Measurements from ENCODE around the gene TNK1. TPM values are rescaled to one million over a fixed set of nuclear protein-coding genes. Genes with fewer than 3 reads are reported as not detected.
"Not testable (repeated sequence)": the region's sequence is repeated elsewhere in the genome, so short reads cannot be mapped to it uniquely, and the experiment has no call there.

TNK1 gene
- total RNA-seq, 1 donor from 2014 or later = 0.34 TPM

DNA sequence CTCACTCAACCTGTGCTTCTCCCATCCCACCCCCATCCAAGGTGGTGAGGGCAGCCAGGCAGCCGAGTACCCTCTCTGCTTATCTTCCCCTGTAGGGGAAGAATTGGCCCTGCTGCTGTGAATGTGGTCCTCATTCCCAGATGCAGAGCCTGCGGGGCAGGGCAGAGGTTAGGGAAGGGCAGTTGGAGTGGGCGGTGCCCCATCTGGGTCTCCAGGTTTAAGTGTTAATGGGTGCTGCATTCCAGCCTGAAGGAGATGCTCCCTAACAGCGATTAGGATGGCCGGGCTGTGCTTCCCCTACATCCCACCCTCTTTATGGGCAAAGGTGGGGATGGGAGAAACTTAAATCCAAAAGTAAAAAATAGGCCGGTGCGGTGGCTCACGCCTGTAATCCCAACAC, 13.8 kb upstream of the TNK1 start:
- H3K27me3 Mint-ChIP-seq (ENCODE audit: unreplicated experiment) = peaks cover 1% of the 10 kb centered on the region
- no peak overlapping the region for H3K27ac Mint-ChIP-seq (ENCODE audit: unreplicated experiment)
- no peaks in the 10 kb centered on the region for H3K4me1 Mint-ChIP-seq (ENCODE audit: low read depth, unreplicated experiment)
- peaks cover 3% of the 10 kb centered on the region for H3K9me3 Mint-ChIP-seq (ENCODE audit: unreplicated experiment)
- no peak for DNase-seq
- peaks cover 3% of the 10 kb centered on the region for H3K36me3 Mint-ChIP-seq (ENCODE audit: unreplicated experiment)
- no peak overlapping the region for H3K4me3 Mint-ChIP-seq (ENCODE audit: unreplicated experiment)
- TF ChIP-seq, protein P1, sequence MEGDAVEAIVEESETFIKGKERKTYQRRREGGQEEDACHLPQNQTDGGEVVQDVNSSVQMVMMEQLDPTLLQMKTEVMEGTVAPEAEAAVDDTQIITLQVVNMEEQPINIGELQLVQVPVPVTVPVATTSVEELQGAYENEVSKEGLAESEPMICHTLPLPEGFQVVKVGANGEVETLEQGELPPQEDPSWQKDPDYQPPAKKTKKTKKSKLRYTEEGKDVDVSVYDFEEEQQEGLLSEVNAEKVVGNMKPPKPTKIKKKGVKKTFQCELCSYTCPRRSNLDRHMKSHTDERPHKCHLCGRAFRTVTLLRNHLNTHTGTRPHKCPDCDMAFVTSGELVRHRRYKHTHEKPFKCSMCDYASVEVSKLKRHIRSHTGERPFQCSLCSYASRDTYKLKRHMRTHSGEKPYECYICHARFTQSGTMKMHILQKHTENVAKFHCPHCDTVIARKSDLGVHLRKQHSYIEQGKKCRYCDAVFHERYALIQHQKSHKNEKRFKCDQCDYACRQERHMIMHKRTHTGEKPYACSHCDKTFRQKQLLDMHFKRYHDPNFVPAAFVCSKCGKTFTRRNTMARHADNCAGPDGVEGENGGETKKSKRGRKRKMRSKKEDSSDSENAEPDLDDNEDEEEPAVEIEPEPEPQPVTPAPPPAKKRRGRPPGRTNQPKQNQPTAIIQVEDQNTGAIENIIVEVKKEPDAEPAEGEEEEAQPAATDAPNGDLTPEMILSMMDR (IDR thresholded peaks at IDR 0.05; ENCODE audit: partially characterized antibody, unreplicated experiment) = no peak

DNA sequence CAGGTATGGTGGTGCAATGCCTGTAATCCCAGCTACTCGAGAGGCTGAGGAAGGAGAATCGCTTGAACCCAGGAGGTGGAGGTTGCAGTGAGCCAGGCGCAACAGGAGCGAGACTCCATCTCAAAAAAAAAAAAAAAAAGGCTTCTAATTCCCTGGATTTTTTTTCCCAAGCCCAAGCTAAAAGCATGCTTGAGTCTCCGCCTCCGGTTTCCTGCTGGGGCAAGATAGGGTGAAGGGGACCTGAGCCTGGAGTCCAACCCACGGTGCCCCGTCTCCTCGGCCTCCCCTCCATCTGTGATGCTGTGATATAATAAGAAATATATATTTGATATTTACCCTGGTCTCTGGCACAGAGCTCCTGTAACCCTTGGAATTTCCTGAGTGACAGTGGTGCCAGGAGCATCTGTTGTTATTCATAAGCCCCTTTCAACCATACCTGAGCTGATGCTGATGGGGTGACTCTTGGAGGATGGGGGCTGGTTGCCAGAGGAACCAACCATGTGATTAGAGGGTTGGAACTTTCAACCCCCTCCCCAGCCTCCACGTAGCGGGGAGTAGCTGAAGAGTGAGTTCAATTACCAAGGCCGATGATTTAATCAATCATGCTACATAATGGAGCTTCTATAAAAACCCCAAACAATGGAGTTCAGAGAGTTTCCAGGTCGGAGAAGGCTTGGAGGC, 12.8 kb upstream of the TNK1 start:
- Mint-ChIP-seq H3K27me3 (ENCODE audit: unreplicated experiment) (peaks cover 1% of the 10 kb centered on the region), H3K27ac (ENCODE audit: unreplicated experiment) (no peak overlapping the region), H3K4me1 (ENCODE audit: low read depth, unreplicated experiment) (no peaks in the 10 kb centered on the region), H3K4me3 (ENCODE audit: unreplicated experiment) (no peak overlapping the region), H3K9me3 (ENCODE audit: unreplicated experiment) (peaks cover 3% of the 10 kb centered on the region), H3K36me3 (ENCODE audit: unreplicated experiment) (peaks cover 3% of the 10 kb centered on the region)
- DNase-seq = no peak
- TF ChIP-seq, protein P1 (IDR thresholded peaks at IDR 0.05; ENCODE audit: partially characterized antibody, unreplicated experiment) = no peak

DNA sequence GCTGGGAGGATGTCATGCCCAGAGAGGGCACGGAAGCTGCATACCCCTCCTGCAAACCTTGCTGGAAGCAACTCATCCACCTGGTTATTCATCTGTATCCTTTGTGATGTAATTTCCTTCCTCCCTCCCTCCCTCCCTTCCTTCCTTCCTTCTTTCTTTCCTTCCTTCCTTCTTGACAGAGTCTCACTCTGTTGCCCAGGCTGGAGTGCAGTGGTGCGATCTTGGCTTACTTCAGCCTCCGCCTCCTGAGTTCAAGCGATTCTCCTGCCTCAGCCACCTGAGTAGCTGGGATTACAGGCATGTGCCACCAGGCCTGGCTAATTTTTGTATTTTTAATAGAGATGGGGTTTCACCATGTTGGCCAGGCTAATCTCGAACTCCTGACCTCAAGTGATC, 12.3 kb upstream of the TNK1 start:
- H3K9me3 Mint-ChIP-seq (ENCODE audit: unreplicated experiment); H3K4me1 Mint-ChIP-seq (ENCODE audit: low read depth, unreplicated experiment); H3K4me3 Mint-ChIP-seq (ENCODE audit: unreplicated experiment); H3K36me3 Mint-ChIP-seq (ENCODE audit: unreplicated experiment); H3K27me3 Mint-ChIP-seq (ENCODE audit: unreplicated experiment); DNase-seq; H3K27ac Mint-ChIP-seq (ENCODE audit: unreplicated experiment): not testable (repeated sequence)

DNA sequence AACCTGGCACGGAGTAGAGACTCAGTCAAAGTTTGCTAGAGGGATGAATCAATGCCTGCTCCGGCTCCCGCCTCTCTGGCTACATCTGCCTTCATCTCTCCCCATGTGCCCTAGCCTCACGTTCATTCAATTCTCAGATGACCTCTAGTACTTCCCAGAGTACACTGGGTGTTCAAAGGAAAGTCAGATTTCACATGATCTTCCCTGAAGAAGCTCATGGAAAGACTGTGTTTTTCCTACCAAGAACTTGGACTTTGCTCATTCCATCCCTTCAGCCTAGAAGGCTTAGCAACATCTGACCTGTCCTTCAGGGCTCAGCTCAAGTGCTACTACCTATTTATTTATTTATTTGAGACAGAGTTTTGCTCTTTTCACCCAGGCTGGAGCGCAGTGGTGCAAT, 11.1 kb upstream of the TNK1 start:
- H3K27ac Mint-ChIP-seq (ENCODE audit: unreplicated experiment) = no peak overlapping the region
- no peak overlapping the region for H3K4me3 Mint-ChIP-seq (ENCODE audit: unreplicated experiment)
- DNase-seq = no peak
- H3K4me1 Mint-ChIP-seq (ENCODE audit: low read depth, unreplicated experiment) = no peaks in the 10 kb centered on the region
- H3K36me3 Mint-ChIP-seq (ENCODE audit: unreplicated experiment) = peaks cover 3% of the 10 kb centered on the region
- H3K9me3 Mint-ChIP-seq (ENCODE audit: unreplicated experiment) = peaks cover 3% of the 10 kb centered on the region
- TF ChIP-seq, protein P1 (IDR thresholded peaks at IDR 0.05; ENCODE audit: partially characterized antibody, unreplicated experiment) = no peak
- peaks cover 1% of the 10 kb centered on the region for H3K27me3 Mint-ChIP-seq (ENCODE audit: unreplicated experiment)

DNA sequence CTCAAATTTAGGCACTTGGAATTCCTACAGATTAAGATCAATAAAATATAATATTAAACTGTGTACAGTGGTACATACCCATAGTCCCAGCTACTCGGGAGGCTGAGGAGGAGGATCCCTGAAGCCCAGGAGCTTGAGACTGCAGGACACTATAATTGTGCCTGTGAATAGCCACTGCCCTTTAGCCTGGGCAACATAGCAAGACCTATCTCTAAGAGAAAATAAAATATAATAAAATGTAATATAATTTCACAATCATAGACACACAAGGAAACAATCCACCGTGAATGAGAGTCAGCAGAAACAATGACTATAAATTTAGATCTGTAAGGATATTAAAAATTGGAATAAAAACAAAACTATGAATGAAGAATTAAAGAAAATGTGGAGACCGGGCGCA, 10.0 kb upstream of the TNK1 start:
- Mint-ChIP-seq H3K27me3 (ENCODE audit: unreplicated experiment) (peaks cover 1% of the 10 kb centered on the region), H3K4me3 (ENCODE audit: unreplicated experiment) (no peak overlapping the region), H3K27ac (ENCODE audit: unreplicated experiment) (no peak overlapping the region), H3K9me3 (ENCODE audit: unreplicated experiment) (no peaks in the 10 kb centered on the region), H3K4me1 (ENCODE audit: low read depth, unreplicated experiment) (no peaks in the 10 kb centered on the region), H3K36me3 (ENCODE audit: unreplicated experiment) (no peaks in the 10 kb centered on the region)
- no peak for DNase-seq
- TF ChIP-seq, protein P1 (IDR thresholded peaks at IDR 0.05; ENCODE audit: partially characterized antibody, unreplicated experiment) = no peak
